K562 (cell line): ENCODE results near the gene CEACAM7. TPM values are rescaled to one million over a fixed set of nuclear protein-coding genes. Genes with fewer than 3 reads are reported as not detected.

ENCODE experiments used
- CBX1 ChIP-seq: sonication (generic); IDR thresholded peaks from 2 replicates; pipeline ENCODE4 v1.6.1; 2016; ENCODE audit warnings: antibody characterized with exemption, low read depth, mild to moderate bottlenecking
- HNRNPL ChIP-seq: fragments of 200-400 bp; formaldehyde crosslinking; IDR thresholded peaks from 2 replicates; pipeline ENCODE4 v1.6.1; 2017; ENCODE audit warnings: low read depth, mild to moderate bottlenecking, low read length
- NFE2L1 ChIP-seq: fragments of 450-650 bp; IDR thresholded peaks from 2 replicates; pipeline ENCODE4 v1.6.1; 2016; ENCODE audit warnings: missing genetic modification characterization, low read depth, mild to moderate bottlenecking, missing compliant biosample characterization, moderate library complexity, borderline replicate concordance
- PHB2 ChIP-seq: fragments of 450-650 bp; IDR thresholded peaks from 2 replicates; pipeline ENCODE4 v1.6.1; 2017; ENCODE audit warnings: low read depth
- RREB1 ChIP-seq: fragments of 250-450 bp; sonication (Bioruptor Pico); IDR thresholded peaks from 2 replicates; pipeline ENCODE4 v1.4.0; 2020
- TFAP4 ChIP-seq: sonication (generic); formaldehyde crosslinking; IDR thresholded peaks from 2 replicates; pipeline ENCODE4 v1.8.0; 2022; ENCODE audit warnings: missing genetic modification reagents, mild to moderate bottlenecking, moderate library complexity, borderline replicate concordance
- ZNF589 ChIP-seq: fragments of 200-800 bp; sonication (Bioruptor generic); IDR thresholded peaks from 2 replicates; pipeline ENCODE4 v1.6.1; 2016; ENCODE audit warnings: low read depth, missing genetic modification characterization, missing compliant biosample characterization
- ZNF75A ChIP-seq: fragments of 450-650 bp; formaldehyde crosslinking; IDR thresholded peaks from 2 replicates; pipeline ENCODE4 v1.4.0; 2020; ENCODE audit warnings: mild to moderate bottlenecking
- polyA plus RNA-seq, 8 experiments: library from polyadenylated mRNA; depleted of rRNA in 4 of 8; stranded (reverse) in 5 of 8; unstranded in 3 of 8; fragments of >200 nt; fragmentation: Nextera tagmentation in 2 of 8; fragmentation: Illumina TruSeq in 1 of 8; extraction: Ambion mirVana in 2 of 8; extraction: Trizol in 1 of 8; gene quantifications; 2 replicates each; pipeline versions ENCODE4 v1.2.1 to v1.2.3, GENCODE V29; 2011 to 2014; ENCODE audit warnings: inconsistent platforms in 1 of 8, missing spikeins in 1 of 8
- total RNA-seq, 7 experiments: library from RNA; depleted of rRNA in 6 of 7; stranded (reverse); fragments of >200 nt in 6 of 7; fragmentation: Illumina TruSeq in 2 of 7; extraction: Trizol in 2 of 7; gene quantifications; 2 replicates each; pipeline versions ENCODE4 v1.2.1 to v1.2.3, GENCODE V29; 2011 to 2021; ENCODE audit warnings: low replicate concordance in 1 of 7

CEACAM7 gene
- total and polyA plus RNA-seq, 9 of the 15 experiments (the other 6 are each of a cell fraction or from before 2014, with no cell fraction given), result not detected

- no peak for TF ChIP-seq RREB1
- TF ChIP-seq HNRNPL, result no peak
- TF ChIP-seq PHB2, result no peak
- TF ChIP-seq TFAP4, result no peak
- TF ChIP-seq ZNF75A (CRISPR knock-in tag), result no peak
- TF ChIP-seq NFE2L1, result no peak
- TF ChIP-seq ZNF589 (CRISPR knock-in tag), result no peak
- TF ChIP-seq CBX1, result no peak
These were observed 46.5 kb upstream of the CEACAM7 start (continued) for GRCh38 chr19:41734585-41734984.
